Neutrophil (primary cell): ENCODE measurements around the gene DENND10.
"Not testable (repeated sequence)": the region's sequence is repeated elsewhere in the genome, so short reads cannot be mapped to it uniquely, and the experiment has no call there.

Experiments
- H3K27ac ChIP-seq: fragments of 200-600 bp; sonication (generic); 2 replicates; pipeline ENCODE4 v1.5.1; 2016; ENCODE audit warnings: mild to moderate bottlenecking, moderate library complexity
- H3K27me3 ChIP-seq: fragments of 200-600 bp; sonication (generic); 2 replicates; pipeline ENCODE4 v1.6.0; 2016; ENCODE audit warnings: mild to moderate bottlenecking
- H3K36me3 ChIP-seq: fragments of 200-600 bp; sonication (generic); 2 replicates; pipeline ENCODE4 v1.5.1; 2017
- H3K4me1 ChIP-seq, 2 experiments: fragments of 200-600 bp in 1 of 2; sonication (generic) in 1 of 2; 1 replicate in 1 of 2; 2 replicates in 1 of 2; pipeline versions ENCODE4 v1.5.1 to v1.6.1; 2013 to 2016; ENCODE audit warnings: low read depth in 1 of 2, low read length in 1 of 2, mild to moderate bottlenecking in 1 of 2, moderate library complexity in 1 of 2; ENCODE audit not compliant: control insufficient read depth in 1 of 2, insufficient read depth in 1 of 2
- H3K4me3 ChIP-seq, 2 experiments: fragments of 200-600 bp in 1 of 2; sonication (generic) in 1 of 2; 1 replicate in 1 of 2; 2 replicates in 1 of 2; pipeline ENCODE4 v1.5.1; 2013 to 2016; ENCODE audit warnings: low read depth in 1 of 2, low read length in 1 of 2, mild to moderate bottlenecking in 1 of 2, moderate library complexity in 1 of 2
- H3K9me3 ChIP-seq: fragments of 200-600 bp; sonication (generic); 2 replicates; pipeline ENCODE4 v1.5.1; 2016
- CTCF ChIP-seq: fragments of 200-600 bp; sonication (generic); IDR thresholded peaks from 2 replicates; pipeline ENCODE4 v1.5.1; 2016; ENCODE audit warnings: antibody characterized with exemption

Gene DENND10

GRCh38 chr10:119131512-119132240 is 27.8 kb downstream of the DENND10 start:
- peak overlapping the region; percentile 93 for H3K27ac ChIP-seq

GRCh38 chr10:119132521-119133345 is 28.8 kb downstream of the DENND10 start:
- Histone ChIP-seq H3K27ac (peak overlapping the region; percentile 93), H3K27me3 (no peaks in the 10 kb centered on the region), H3K4me1 (peaks cover 74% of the 10 kb centered on the region in 2 experiments), H3K9me3 (no peaks in the 10 kb centered on the region), H3K4me3 (peak overlapping the region; percentile 48 to 63), H3K36me3 (peaks cover 51% of the 10 kb centered on the region)
- no peak for TF ChIP-seq CTCF

More at GRCh38 chr10:119131512-119132240, 27.8 kb downstream of the DENND10 start:
- Histone ChIP-seq H3K4me3 (peak overlapping the region; percentile 48 to 63), H3K27me3 (no peaks in the 10 kb centered on the region), H3K4me1 (peaks cover 70 to 71% of the 10 kb centered on the region in 2 experiments), H3K36me3 (peaks cover 55% of the 10 kb centered on the region), H3K9me3 (no peaks in the 10 kb centered on the region)
- no peak for TF ChIP-seq CTCF

GRCh38 chr10:119133949-119134348 is 30.0 kb downstream of the DENND10 start:
- Histone ChIP-seq H3K9me3 (no peaks in the 10 kb centered on the region), H3K27ac (peak overlapping the region; percentile 93), H3K4me1 (peaks cover 86% of the 10 kb centered on the region in 2 experiments), H3K36me3 (peaks cover 39% of the 10 kb centered on the region), H3K27me3 (no peaks in the 10 kb centered on the region), H3K4me3 (peak overlapping the region; percentile 48 to 63)
- TF ChIP-seq CTCF, result no peak

- no peaks in the 10 kb centered on the region for H3K27me3 ChIP-seq
- H3K9me3 ChIP-seq, result no peaks in the 10 kb centered on the region
- H3K36me3 ChIP-seq, result peaks cover 24% of the 10 kb centered on the region
- peaks cover 78 to 83% of the 10 kb centered on the region in 2 experiments for H3K4me1 ChIP-seq
- TF ChIP-seq CTCF, result no peak
- peak overlapping the region; percentile 53 to 56 for H3K4me3 ChIP-seq
- H3K27ac ChIP-seq, result peak overlapping the region; percentile 93
These were observed 31.6 kb downstream of the DENND10 start for GRCh38 chr10:119135513-119135881.

GRCh38 chr10:119136084-119136483 is 32.2 kb downstream of the DENND10 start:
- peaks cover 72 to 77% of the 10 kb centered on the region in 2 experiments for H3K4me1 ChIP-seq
- H3K27ac ChIP-seq, result peak overlapping the region; percentile 93
- peaks cover 18% of the 10 kb centered on the region for H3K36me3 ChIP-seq
- H3K27me3 ChIP-seq, result no peaks in the 10 kb centered on the region
- no peak for TF ChIP-seq CTCF
- H3K9me3 ChIP-seq, result no peaks in the 10 kb centered on the region
- peak overlapping the region; percentile 53 to 56 for H3K4me3 ChIP-seq

GRCh38 chr10:119137878-119138277 is 34.0 kb downstream of the DENND10 start:
- not testable (repeated sequence) for H3K4me3 ChIP-seq, H3K27me3 ChIP-seq, H3K9me3 ChIP-seq
- peaks cover 54 to 59% of the 10 kb centered on the region in 2 experiments for H3K4me1 ChIP-seq
- H3K27ac ChIP-seq, result peak overlapping the region; percentile 75
- peaks cover 12% of the 10 kb centered on the region for H3K36me3 ChIP-seq
